Spleen (tissue), 7 donors: ENCODE data around the gene AKAP13.

Experiments used
- POLR2A ChIP-seq, 3 donors: fragments of 450-650 bp; IDR thresholded peaks; one replicate each; pipeline ENCODE4 v1.5.1; 2017; ENCODE audit warnings: antibody characterized with exemption in 3 of 3, mild to moderate bottlenecking in 1 of 3
- POLR2AphosphoS5 ChIP-seq, 3 donors: sonication (generic); formaldehyde crosslinking; IDR thresholded peaks; one replicate each; pipeline ENCODE4 v1.5.1; 2017; ENCODE audit warnings: antibody characterized with exemption in 3 of 3
- TF ChIP-seq, protein P1 (sequence below), 11 experiments: fragments of 200-600 bp in 7 of 11; fragments of 450-650 bp in 4 of 11; sonication (generic) in 4 of 11; IDR thresholded peaks in 8 of 11; conservative IDR thresholded peaks in 3 of 11; 1 replicate in 7 of 11; 2 replicates in 4 of 11; pipeline versions ENCODE4 v1.4.0 to v1.8.0; 2016 to 2021; ENCODE audit warnings: antibody characterized with exemption in 11 of 11, inconsistent platforms in 4 of 11, mild to moderate bottlenecking in 1 of 11
- donor health status: DM: no; HTN: no; CAD: no; lungs with moderate emphysema.
- donor health status: DM: no; HTN: no; CAD: no.
- donor health status: DM: no; HTN: no; CAD: no.

DNA sequence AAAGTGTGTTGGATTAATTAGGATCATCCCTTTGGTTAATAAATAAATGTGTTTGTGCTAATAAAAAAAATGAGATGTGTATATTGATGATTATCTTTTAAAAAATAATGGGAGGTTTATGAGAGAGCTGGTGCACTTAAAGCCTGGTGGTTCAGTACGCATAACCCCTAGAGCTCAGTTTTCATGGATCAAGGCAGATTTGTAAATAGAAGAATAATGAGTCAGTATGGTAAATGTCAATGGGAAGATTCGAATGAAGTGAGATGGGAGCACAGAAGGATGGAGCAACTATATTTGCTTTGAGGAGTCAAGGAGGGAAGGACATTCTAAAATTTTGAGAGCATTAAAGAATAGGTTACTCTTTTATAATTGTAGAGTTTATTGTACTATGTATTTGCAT lies 35.4 kb downstream of the AKAP13 start:
- TF ChIP-seq, protein P1, sequence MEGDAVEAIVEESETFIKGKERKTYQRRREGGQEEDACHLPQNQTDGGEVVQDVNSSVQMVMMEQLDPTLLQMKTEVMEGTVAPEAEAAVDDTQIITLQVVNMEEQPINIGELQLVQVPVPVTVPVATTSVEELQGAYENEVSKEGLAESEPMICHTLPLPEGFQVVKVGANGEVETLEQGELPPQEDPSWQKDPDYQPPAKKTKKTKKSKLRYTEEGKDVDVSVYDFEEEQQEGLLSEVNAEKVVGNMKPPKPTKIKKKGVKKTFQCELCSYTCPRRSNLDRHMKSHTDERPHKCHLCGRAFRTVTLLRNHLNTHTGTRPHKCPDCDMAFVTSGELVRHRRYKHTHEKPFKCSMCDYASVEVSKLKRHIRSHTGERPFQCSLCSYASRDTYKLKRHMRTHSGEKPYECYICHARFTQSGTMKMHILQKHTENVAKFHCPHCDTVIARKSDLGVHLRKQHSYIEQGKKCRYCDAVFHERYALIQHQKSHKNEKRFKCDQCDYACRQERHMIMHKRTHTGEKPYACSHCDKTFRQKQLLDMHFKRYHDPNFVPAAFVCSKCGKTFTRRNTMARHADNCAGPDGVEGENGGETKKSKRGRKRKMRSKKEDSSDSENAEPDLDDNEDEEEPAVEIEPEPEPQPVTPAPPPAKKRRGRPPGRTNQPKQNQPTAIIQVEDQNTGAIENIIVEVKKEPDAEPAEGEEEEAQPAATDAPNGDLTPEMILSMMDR (IDR thresholded peaks at IDR 0.05 in 8 of 11, conservative IDR thresholded peaks at IDR 0.05 in 3 of 11), result no peak
- TF ChIP-seq POLR2A (IDR thresholded peaks at IDR 0.05) (no peak), POLR2AphosphoS5 (IDR thresholded peaks at IDR 0.05) (no peak)
